Measurements from ENCODE around the gene AAK1.

AAK1 gene

GRCh38 chr2:69643602-69644505, at the start of gene AAK1:
Gene AAK1, minus strand, starts transcription at chr2:69643739. Its CDS starts 699 bp downstream, at chr2:69643040.
- no peaks in the 10 kb centered on the region for H3K9me3 ChIP-seq (ENCODE audit: control insufficient read depth, insufficient read depth, low read length)
- DNase-seq (ENCODE audit: low read depth, low spot score) = peak; percentile 43
- H3K4me1 ChIP-seq (ENCODE audit: control insufficient read depth, insufficient read depth, low read length) = no peaks in the 10 kb centered on the region
- no peak within 1 kb of the TSS for H3K27ac ChIP-seq (ENCODE audit: low read length)
- H3K27me3 ChIP-seq (ENCODE audit: control insufficient read depth, insufficient read depth, low read length) = no peaks in the 10 kb centered on the region
- no peaks in the 10 kb centered on the region for H3K36me3 ChIP-seq (ENCODE audit: control insufficient read depth, insufficient read depth, low read length)
- WGBS (ENCODE audit: insufficient coverage, insufficient read length) = no CpG with 5 or more reads among the region's 81 CpGs
- peak within 1 kb of the TSS; percentile 94 for H3K4me3 ChIP-seq (ENCODE audit: low read length)

GRCh38 chr2:69692424-69692823, 48.9 kb upstream of the AAK1 start:
- no CpG with 5 or more reads among the region's 2 CpGs for WGBS (ENCODE audit: insufficient coverage, insufficient read length)
- no peaks in the 10 kb centered on the region for H3K9me3 ChIP-seq (ENCODE audit: control insufficient read depth, insufficient read depth, low read length)
- H3K27ac ChIP-seq (ENCODE audit: low read length) = no peak overlapping the region
- no peak for DNase-seq (ENCODE audit: low read depth, low spot score)
- no peak overlapping the region for H3K4me3 ChIP-seq (ENCODE audit: low read length)
- no peaks in the 10 kb centered on the region for H3K36me3 ChIP-seq (ENCODE audit: control insufficient read depth, insufficient read depth, low read length)
- no peaks in the 10 kb centered on the region for H3K27me3 ChIP-seq (ENCODE audit: control insufficient read depth, insufficient read depth, low read length)
- no peaks in the 10 kb centered on the region for H3K4me1 ChIP-seq (ENCODE audit: control insufficient read depth, insufficient read depth, low read length)

- Histone ChIP-seq H3K4me3 (ENCODE audit: low read length) (no peak overlapping the region), H3K9me3 (ENCODE audit: control insufficient read depth, insufficient read depth, low read length) (no peaks in the 10 kb centered on the region), H3K4me1 (ENCODE audit: control insufficient read depth, insufficient read depth, low read length) (no peaks in the 10 kb centered on the region), H3K27ac (ENCODE audit: low read length) (no peak overlapping the region), H3K27me3 (ENCODE audit: control insufficient read depth, insufficient read depth, low read length) (no peaks in the 10 kb centered on the region), H3K36me3 (ENCODE audit: control insufficient read depth, insufficient read depth, low read length) (no peaks in the 10 kb centered on the region)
- DNase-seq (ENCODE audit: low read depth, low spot score) = no peak
- WGBS (ENCODE audit: insufficient coverage, insufficient read length) = no CpG with 5 or more reads among the region's 2 CpGs
These were observed 46.4 kb upstream of the AAK1 start for GRCh38 chr2:69689969-69690368.

- Histone ChIP-seq H3K9me3 (ENCODE audit: control insufficient read depth, insufficient read depth, low read length) (no peaks in the 10 kb centered on the region), H3K27me3 (ENCODE audit: control insufficient read depth, insufficient read depth, low read length) (no peaks in the 10 kb centered on the region), H3K36me3 (ENCODE audit: control insufficient read depth, insufficient read depth, low read length) (no peaks in the 10 kb centered on the region), H3K4me1 (ENCODE audit: control insufficient read depth, insufficient read depth, low read length) (no peaks in the 10 kb centered on the region), H3K4me3 (ENCODE audit: low read length) (no peak overlapping the region), H3K27ac (ENCODE audit: low read length) (no peak overlapping the region)
- WGBS (ENCODE audit: insufficient coverage, insufficient read length) = no CpG with 5 or more reads among the region's 3 CpGs
- DNase-seq (ENCODE audit: low read depth, low spot score) = no peak
These were observed 45.9 kb upstream of the AAK1 start for GRCh38 chr2:69689466-69689865.

DNA sequence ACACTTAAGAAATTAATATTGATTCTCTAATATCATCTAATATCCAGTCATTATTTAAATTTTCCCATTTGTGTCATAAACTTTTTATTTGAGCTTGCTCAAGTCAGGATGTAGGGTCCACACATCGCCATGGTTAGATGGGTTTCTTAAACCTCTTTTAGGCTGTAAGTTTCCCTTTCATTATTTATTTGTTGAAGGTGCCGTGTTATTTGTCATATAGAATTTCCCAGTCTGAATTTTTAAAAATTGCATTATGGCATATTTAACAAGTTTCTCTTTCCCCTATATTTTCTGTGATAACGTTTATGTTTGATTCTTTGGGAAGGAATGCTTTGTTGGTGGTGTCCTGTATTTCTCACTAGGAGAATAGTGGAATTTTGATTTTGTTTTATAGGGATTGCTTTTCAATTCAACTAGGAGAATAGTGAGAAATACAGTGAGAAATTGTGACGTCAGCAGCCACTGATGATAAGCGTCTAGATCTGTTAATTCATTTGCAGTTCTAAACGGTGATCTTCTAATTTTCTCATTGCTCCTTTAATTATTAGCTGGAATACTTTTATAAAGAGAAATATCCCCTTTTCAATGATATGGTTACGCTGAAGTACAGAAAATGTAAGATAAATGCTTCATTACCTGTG, 44.6 kb upstream of the AAK1 start:
- DNase-seq (ENCODE audit: low read depth, low spot score) = no peak
- WGBS (ENCODE audit: insufficient coverage, insufficient read length) = no CpG with 5 or more reads among the region's 7 CpGs
- no peaks in the 10 kb centered on the region for H3K36me3 ChIP-seq (ENCODE audit: control insufficient read depth, insufficient read depth, low read length)
- no peaks in the 10 kb centered on the region for H3K4me1 ChIP-seq (ENCODE audit: control insufficient read depth, insufficient read depth, low read length)
- no peak overlapping the region for H3K4me3 ChIP-seq (ENCODE audit: low read length)
- no peaks in the 10 kb centered on the region for H3K9me3 ChIP-seq (ENCODE audit: control insufficient read depth, insufficient read depth, low read length)
- H3K27ac ChIP-seq (ENCODE audit: low read length) = no peak overlapping the region
- no peaks in the 10 kb centered on the region for H3K27me3 ChIP-seq (ENCODE audit: control insufficient read depth, insufficient read depth, low read length)

- WGBS (ENCODE audit: insufficient coverage, insufficient read length) = no CpG with 5 or more reads among the region's 5 CpGs
- Histone ChIP-seq H3K4me1 (ENCODE audit: control insufficient read depth, insufficient read depth, low read length) (no peaks in the 10 kb centered on the region), H3K36me3 (ENCODE audit: control insufficient read depth, insufficient read depth, low read length) (no peaks in the 10 kb centered on the region), H3K27me3 (ENCODE audit: control insufficient read depth, insufficient read depth, low read length) (no peaks in the 10 kb centered on the region), H3K9me3 (ENCODE audit: control insufficient read depth, insufficient read depth, low read length) (no peaks in the 10 kb centered on the region), H3K27ac (ENCODE audit: low read length) (no peak overlapping the region), H3K4me3 (ENCODE audit: low read length) (no peak overlapping the region)
- DNase-seq (ENCODE audit: low read depth, low spot score) = no peak
These were observed 43.3 kb upstream of the AAK1 start for GRCh38 chr2:69686813-69687212.

GRCh38 chr2:69685321-69686048, 41.9 kb upstream of the AAK1 start:
- no peak for DNase-seq (ENCODE audit: low read depth, low spot score)
- 100% methylated on average over 1 of the region's 5 CpGs for WGBS (ENCODE audit: insufficient coverage, insufficient read length)
- H3K4me1 ChIP-seq (ENCODE audit: control insufficient read depth, insufficient read depth, low read length) = no peaks in the 10 kb centered on the region

GRCh38 chr2:69683170-69683971, 39.8 kb upstream of the AAK1 start:
- H3K27me3 ChIP-seq (ENCODE audit: control insufficient read depth, insufficient read depth, low read length) = no peaks in the 10 kb centered on the region
- no peaks in the 10 kb centered on the region for H3K4me1 ChIP-seq (ENCODE audit: control insufficient read depth, insufficient read depth, low read length)
- H3K4me3 ChIP-seq (ENCODE audit: low read length) = no peak overlapping the region
- H3K27ac ChIP-seq (ENCODE audit: low read length) = no peak overlapping the region
- WGBS (ENCODE audit: insufficient coverage, insufficient read length) = no CpG with 5 or more reads among the region's 5 CpGs
- no peaks in the 10 kb centered on the region for H3K9me3 ChIP-seq (ENCODE audit: control insufficient read depth, insufficient read depth, low read length)
- DNase-seq (ENCODE audit: low read depth, low spot score) = no peak
- no peaks in the 10 kb centered on the region for H3K36me3 ChIP-seq (ENCODE audit: control insufficient read depth, insufficient read depth, low read length)

More at GRCh38 chr2:69685321-69686048, 41.9 kb upstream of the AAK1 start:
- Histone ChIP-seq H3K9me3 (ENCODE audit: control insufficient read depth, insufficient read depth, low read length) (no peaks in the 10 kb centered on the region), H3K4me3 (ENCODE audit: low read length) (no peak overlapping the region), H3K27me3 (ENCODE audit: control insufficient read depth, insufficient read depth, low read length) (no peaks in the 10 kb centered on the region), H3K36me3 (ENCODE audit: control insufficient read depth, insufficient read depth, low read length) (no peaks in the 10 kb centered on the region), H3K27ac (ENCODE audit: low read length) (no peak overlapping the region)

- no peaks in the 10 kb centered on the region for H3K4me1 ChIP-seq (ENCODE audit: control insufficient read depth, insufficient read depth, low read length)
- no CpG with 5 or more reads among the region's 1 CpG for WGBS (ENCODE audit: insufficient coverage, insufficient read length)
- H3K27me3 ChIP-seq (ENCODE audit: control insufficient read depth, insufficient read depth, low read length) = no peaks in the 10 kb centered on the region
- H3K4me3 ChIP-seq (ENCODE audit: low read length) = no peak overlapping the region
- no peak for DNase-seq (ENCODE audit: low read depth, low spot score)
- H3K9me3 ChIP-seq (ENCODE audit: control insufficient read depth, insufficient read depth, low read length) = no peaks in the 10 kb centered on the region
- no peak overlapping the region for H3K27ac ChIP-seq (ENCODE audit: low read length)
- H3K36me3 ChIP-seq (ENCODE audit: control insufficient read depth, insufficient read depth, low read length) = no peaks in the 10 kb centered on the region
These were observed 39.0 kb upstream of the AAK1 start for GRCh38 chr2:69682525-69682924.

Measured in iPS DF 6.9 (cell line).